GM23338 (cell line): Measurements from ENCODE around the gene GPR158. TPM values are rescaled to one million over a fixed set of nuclear protein-coding genes. Genes with fewer than 3 reads are reported as not detected.

Experiments
- ATAC-seq: fragments of 200-7000 bp; cut with Tn5 transposase; 3 replicates; pipeline ENCODE4 v1.9.1; 2020
- DNase-seq: peaks from one replicate; pipeline ENCODE4 v3.0.0-alpha.2; 2015; ENCODE audit warnings: low spot score
- H2AFZ ChIP-seq: fragments of 200-600 bp; sonication (generic); 2 replicates; pipeline ENCODE4 v1.8.0; 2016; ENCODE audit warnings: antibody characterized with exemption, mild to moderate bottlenecking, moderate library complexity
- H3F3A ChIP-seq: fragments of 200-600 bp; sonication (generic); replicated peaks from 2 replicates; pipeline ENCODE4 v1.8.0; 2017; ENCODE audit warnings: antibody characterized with exemption, mixed run types, low read depth
- H3K27ac ChIP-seq: fragments of 200-600 bp; sonication (generic); 2 replicates; pipeline ENCODE4 v1.6.1; 2016; ENCODE audit warnings: low read depth
- H3K27me3 ChIP-seq: fragments of 200-600 bp; sonication (generic); 2 replicates; pipeline ENCODE4 v1.8.0; 2016; ENCODE audit warnings: mild to moderate bottlenecking, mixed run types, moderate library complexity; ENCODE audit not compliant: insufficient read depth
- H3K36me3 ChIP-seq: fragments of 200-600 bp; sonication (generic); 2 replicates; pipeline ENCODE4 v1.8.0; 2016; ENCODE audit warnings: mild to moderate bottlenecking; ENCODE audit not compliant: insufficient read depth
- H3K4me1 ChIP-seq: fragments of 200-600 bp; sonication (generic); 2 replicates; pipeline ENCODE4 v1.8.0; 2016; ENCODE audit warnings: mild to moderate bottlenecking, moderate library complexity; ENCODE audit not compliant: insufficient read depth
- H3K4me2 ChIP-seq: fragments of 200-600 bp; sonication (generic); 2 replicates; pipeline ENCODE4 v1.7.1; 2017; ENCODE audit warnings: mixed run types
- H3K4me3 ChIP-seq: fragments of 200-600 bp; sonication (generic); 2 replicates; pipeline ENCODE4 v1.6.1; 2016; ENCODE audit warnings: mixed run types
- H3K79me2 ChIP-seq: fragments of 200-600 bp; sonication (generic); replicated peaks from 2 replicates; pipeline ENCODE4 v1.8.0; 2017; ENCODE audit warnings: mild to moderate bottlenecking; ENCODE audit not compliant: insufficient read depth
- H3K9me2 ChIP-seq: fragments of 200-600 bp; sonication (generic); 2 replicates; pipeline ENCODE4 v1.8.0; 2017; ENCODE audit not compliant: insufficient read depth
- H4K20me1 ChIP-seq: fragments of 200-600 bp; sonication (generic); replicated peaks from 2 replicates; pipeline ENCODE4 v1.8.0; 2017; ENCODE audit warnings: mild to moderate bottlenecking; ENCODE audit not compliant: insufficient read depth
- H3K27ac Mint-ChIP-seq: 2 replicates; pipeline ENCODE4 v1.8.0; 2020; ENCODE audit warnings: inconsistent platforms, mild to moderate bottlenecking, moderate library complexity, mixed read lengths
- H3K27me3 Mint-ChIP-seq: 3 replicates; pipeline ENCODE4 v1.8.0; 2022; ENCODE audit warnings: low read depth, mild to moderate bottlenecking, moderate library complexity, mixed read lengths, inconsistent platforms; ENCODE audit not compliant: insufficient read depth, poor library complexity
- H3K36me3 Mint-ChIP-seq: 3 replicates; pipeline ENCODE4 v1.8.0; 2021; ENCODE audit warnings: low read depth, mild to moderate bottlenecking, inconsistent platforms, moderate library complexity, mixed read lengths
- H3K4me1 Mint-ChIP-seq: 3 replicates; pipeline ENCODE4 v1.8.0; 2020; ENCODE audit warnings: mild to moderate bottlenecking, inconsistent platforms, mixed read lengths
- H3K4me3 Mint-ChIP-seq: 3 replicates; pipeline ENCODE4 v1.8.0; 2021; ENCODE audit warnings: moderate library complexity, mild to moderate bottlenecking, inconsistent platforms, mixed read lengths
- H3K9me3 Mint-ChIP-seq: 3 replicates; pipeline ENCODE4 v1.8.0; 2020; ENCODE audit warnings: moderate library complexity, mild to moderate bottlenecking, inconsistent platforms, mixed read lengths
- CREB1 ChIP-seq: fragments of 250-450 bp; sonication (Bioruptor Pico); IDR thresholded peaks from 2 replicates; pipeline ENCODE4 v1.5.0; 2020; ENCODE audit warnings: low read depth, mild to moderate bottlenecking, moderate library complexity
- CTCF ChIP-seq, 2 experiments: fragments of 200-600 bp in 1 of 2; sonication (generic) in 1 of 2; conservative IDR thresholded peaks; 2 replicates each; pipeline versions ENCODE4 v1.5.1 to v1.6.1; 2016 to 2017; ENCODE audit warnings: antibody characterized with exemption in 2 of 2, low read depth in 2 of 2, mild to moderate bottlenecking in 2 of 2, moderate library complexity in 1 of 2
- EZH2 ChIP-seq: fragments of 200-600 bp; sonication (generic); IDR thresholded peaks from one replicate; pipeline ENCODE4 v1.8.0; 2017; ENCODE audit warnings: antibody characterized with exemption, mild to moderate bottlenecking, low read depth; ENCODE audit not compliant: unreplicated experiment
- EZH2phosphoT487 ChIP-seq: fragments of 200-600 bp; sonication (generic); IDR thresholded peaks from one replicate; pipeline ENCODE4 v1.8.1; 2018; ENCODE audit warnings: antibody characterized with exemption; ENCODE audit not compliant: unreplicated experiment
- JUNB ChIP-seq: IDR thresholded peaks from one replicate; pipeline ENCODE4 v1.6.1; 2016; ENCODE audit warnings: antibody characterized with exemption; ENCODE audit not compliant: unreplicated experiment
- NANOG ChIP-seq: IDR thresholded peaks from 2 replicates; pipeline ENCODE4 v1.6.1; 2016; ENCODE audit warnings: antibody characterized with exemption, borderline replicate concordance
- POLR2AphosphoS5 ChIP-seq: IDR thresholded peaks from 2 replicates; pipeline ENCODE4 v1.6.1; 2016; ENCODE audit warnings: antibody characterized with exemption, low read depth
- STAT1 ChIP-seq: IDR thresholded peaks from one replicate; pipeline ENCODE4 v1.6.1; 2016; ENCODE audit warnings: antibody characterized with exemption; ENCODE audit not compliant: unreplicated experiment
- ZNF114 ChIP-seq: fragments of 250-450 bp; sonication (Bioruptor Pico); IDR thresholded peaks from 2 replicates; pipeline ENCODE4 v1.5.0; 2020; ENCODE audit warnings: mild to moderate bottlenecking, moderate library complexity
- ZNF331 ChIP-seq: fragments of 250-450 bp; sonication (Bioruptor Pico); IDR thresholded peaks from 2 replicates; pipeline ENCODE4 v1.5.0; 2020; ENCODE audit warnings: low read depth, mild to moderate bottlenecking, moderate library complexity
- polyA plus RNA-seq: library from polyadenylated mRNA; unstranded; fragments of >200 nt; fragmentation: Nextera tagmentation; extraction: Ambion mirVana; gene quantifications from 2 replicates; pipeline ENCODE4 v1.2.1, GENCODE V29; 2016
- total RNA-seq: library from RNA; depleted of rRNA; stranded (reverse); fragments of >200 nt; shearing (Covaris generic); gene quantifications from 2 replicates; pipeline ENCODE4 v1.2.3, GENCODE V29; 2014
- TF ChIP-seq, protein P1 (sequence below): IDR thresholded peaks from one replicate; pipeline ENCODE4 v1.6.1; 2018; ENCODE audit warnings: antibody characterized with exemption; ENCODE audit not compliant: unreplicated experiment
- TF ChIP-seq, protein P2 (sequence below): fragments of 250-450 bp; sonication (Bioruptor Pico); IDR thresholded peaks from 2 replicates; pipeline ENCODE4 v1.5.0; 2020; ENCODE audit warnings: mild to moderate bottlenecking, moderate library complexity
- TF ChIP-seq, protein P3 (sequence below): IDR thresholded peaks from 2 replicates; pipeline ENCODE4 v1.6.1; 2016; ENCODE audit warnings: antibody characterized with exemption

The GPR158 gene
- total and polyA plus RNA-seq, 2 experiments from 2014 or later: 0.13 to 1.5 TPM

GRCh38 chr10:25641595-25641994 is 466.8 kb downstream of the GPR158 start:
- H3K27ac ChIP-seq: no peak overlapping the region
- H3K36me3 ChIP-seq: no peaks in the 10 kb centered on the region
- H3K4me1 ChIP-seq: no peaks in the 10 kb centered on the region
- H3K4me3 ChIP-seq: no peak overlapping the region
- Mint-ChIP-seq H3K27me3 (no peaks in the 10 kb centered on the region), H3K9me3 (no peaks in the 10 kb centered on the region), H3K36me3 (no peaks in the 10 kb centered on the region), H3K4me1 (no peaks in the 10 kb centered on the region), H3K27ac (no peak overlapping the region), H3K4me3 (no peak overlapping the region)
- H4K20me1 ChIP-seq: no peaks in the 10 kb centered on the region
- no peaks in the 10 kb centered on the region for H3K79me2 ChIP-seq
- H3K27me3 ChIP-seq: no peaks in the 10 kb centered on the region
- no peak overlapping the region for H3K4me2 ChIP-seq
- no peaks in the 10 kb centered on the region for H3F3A ChIP-seq
- no peaks in the 10 kb centered on the region for H3K9me2 ChIP-seq
- TF ChIP-seq NANOG (no peak), EZH2phosphoT487 (no peak), JUNB (no peak), ZNF331 (CRISPR knock-in tag) (no peak), POLR2AphosphoS5 (no peak), ZNF114 (no peak), CREB1 (CRISPR knock-in tag) (no peak), STAT1 (no peak), CTCF (conservative IDR thresholded peaks at IDR 0.05; ENCODE audit: low read depth in 2 of 2) (no peak), EZH2 (no peak)
- TF ChIP-seq, protein P1, sequence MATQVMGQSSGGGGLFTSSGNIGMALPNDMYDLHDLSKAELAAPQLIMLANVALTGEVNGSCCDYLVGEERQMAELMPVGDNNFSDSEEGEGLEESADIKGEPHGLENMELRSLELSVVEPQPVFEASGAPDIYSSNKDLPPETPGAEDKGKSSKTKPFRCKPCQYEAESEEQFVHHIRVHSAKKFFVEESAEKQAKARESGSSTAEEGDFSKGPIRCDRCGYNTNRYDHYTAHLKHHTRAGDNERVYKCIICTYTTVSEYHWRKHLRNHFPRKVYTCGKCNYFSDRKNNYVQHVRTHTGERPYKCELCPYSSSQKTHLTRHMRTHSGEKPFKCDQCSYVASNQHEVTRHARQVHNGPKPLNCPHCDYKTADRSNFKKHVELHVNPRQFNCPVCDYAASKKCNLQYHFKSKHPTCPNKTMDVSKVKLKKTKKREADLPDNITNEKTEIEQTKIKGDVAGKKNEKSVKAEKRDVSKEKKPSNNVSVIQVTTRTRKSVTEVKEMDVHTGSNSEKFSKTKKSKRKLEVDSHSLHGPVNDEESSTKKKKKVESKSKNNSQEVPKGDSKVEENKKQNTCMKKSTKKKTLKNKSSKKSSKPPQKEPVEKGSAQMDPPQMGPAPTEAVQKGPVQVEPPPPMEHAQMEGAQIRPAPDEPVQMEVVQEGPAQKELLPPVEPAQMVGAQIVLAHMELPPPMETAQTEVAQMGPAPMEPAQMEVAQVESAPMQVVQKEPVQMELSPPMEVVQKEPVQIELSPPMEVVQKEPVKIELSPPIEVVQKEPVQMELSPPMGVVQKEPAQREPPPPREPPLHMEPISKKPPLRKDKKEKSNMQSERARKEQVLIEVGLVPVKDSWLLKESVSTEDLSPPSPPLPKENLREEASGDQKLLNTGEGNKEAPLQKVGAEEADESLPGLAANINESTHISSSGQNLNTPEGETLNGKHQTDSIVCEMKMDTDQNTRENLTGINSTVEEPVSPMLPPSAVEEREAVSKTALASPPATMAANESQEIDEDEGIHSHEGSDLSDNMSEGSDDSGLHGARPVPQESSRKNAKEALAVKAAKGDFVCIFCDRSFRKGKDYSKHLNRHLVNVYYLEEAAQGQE: no peak
- TF ChIP-seq, protein P2, sequence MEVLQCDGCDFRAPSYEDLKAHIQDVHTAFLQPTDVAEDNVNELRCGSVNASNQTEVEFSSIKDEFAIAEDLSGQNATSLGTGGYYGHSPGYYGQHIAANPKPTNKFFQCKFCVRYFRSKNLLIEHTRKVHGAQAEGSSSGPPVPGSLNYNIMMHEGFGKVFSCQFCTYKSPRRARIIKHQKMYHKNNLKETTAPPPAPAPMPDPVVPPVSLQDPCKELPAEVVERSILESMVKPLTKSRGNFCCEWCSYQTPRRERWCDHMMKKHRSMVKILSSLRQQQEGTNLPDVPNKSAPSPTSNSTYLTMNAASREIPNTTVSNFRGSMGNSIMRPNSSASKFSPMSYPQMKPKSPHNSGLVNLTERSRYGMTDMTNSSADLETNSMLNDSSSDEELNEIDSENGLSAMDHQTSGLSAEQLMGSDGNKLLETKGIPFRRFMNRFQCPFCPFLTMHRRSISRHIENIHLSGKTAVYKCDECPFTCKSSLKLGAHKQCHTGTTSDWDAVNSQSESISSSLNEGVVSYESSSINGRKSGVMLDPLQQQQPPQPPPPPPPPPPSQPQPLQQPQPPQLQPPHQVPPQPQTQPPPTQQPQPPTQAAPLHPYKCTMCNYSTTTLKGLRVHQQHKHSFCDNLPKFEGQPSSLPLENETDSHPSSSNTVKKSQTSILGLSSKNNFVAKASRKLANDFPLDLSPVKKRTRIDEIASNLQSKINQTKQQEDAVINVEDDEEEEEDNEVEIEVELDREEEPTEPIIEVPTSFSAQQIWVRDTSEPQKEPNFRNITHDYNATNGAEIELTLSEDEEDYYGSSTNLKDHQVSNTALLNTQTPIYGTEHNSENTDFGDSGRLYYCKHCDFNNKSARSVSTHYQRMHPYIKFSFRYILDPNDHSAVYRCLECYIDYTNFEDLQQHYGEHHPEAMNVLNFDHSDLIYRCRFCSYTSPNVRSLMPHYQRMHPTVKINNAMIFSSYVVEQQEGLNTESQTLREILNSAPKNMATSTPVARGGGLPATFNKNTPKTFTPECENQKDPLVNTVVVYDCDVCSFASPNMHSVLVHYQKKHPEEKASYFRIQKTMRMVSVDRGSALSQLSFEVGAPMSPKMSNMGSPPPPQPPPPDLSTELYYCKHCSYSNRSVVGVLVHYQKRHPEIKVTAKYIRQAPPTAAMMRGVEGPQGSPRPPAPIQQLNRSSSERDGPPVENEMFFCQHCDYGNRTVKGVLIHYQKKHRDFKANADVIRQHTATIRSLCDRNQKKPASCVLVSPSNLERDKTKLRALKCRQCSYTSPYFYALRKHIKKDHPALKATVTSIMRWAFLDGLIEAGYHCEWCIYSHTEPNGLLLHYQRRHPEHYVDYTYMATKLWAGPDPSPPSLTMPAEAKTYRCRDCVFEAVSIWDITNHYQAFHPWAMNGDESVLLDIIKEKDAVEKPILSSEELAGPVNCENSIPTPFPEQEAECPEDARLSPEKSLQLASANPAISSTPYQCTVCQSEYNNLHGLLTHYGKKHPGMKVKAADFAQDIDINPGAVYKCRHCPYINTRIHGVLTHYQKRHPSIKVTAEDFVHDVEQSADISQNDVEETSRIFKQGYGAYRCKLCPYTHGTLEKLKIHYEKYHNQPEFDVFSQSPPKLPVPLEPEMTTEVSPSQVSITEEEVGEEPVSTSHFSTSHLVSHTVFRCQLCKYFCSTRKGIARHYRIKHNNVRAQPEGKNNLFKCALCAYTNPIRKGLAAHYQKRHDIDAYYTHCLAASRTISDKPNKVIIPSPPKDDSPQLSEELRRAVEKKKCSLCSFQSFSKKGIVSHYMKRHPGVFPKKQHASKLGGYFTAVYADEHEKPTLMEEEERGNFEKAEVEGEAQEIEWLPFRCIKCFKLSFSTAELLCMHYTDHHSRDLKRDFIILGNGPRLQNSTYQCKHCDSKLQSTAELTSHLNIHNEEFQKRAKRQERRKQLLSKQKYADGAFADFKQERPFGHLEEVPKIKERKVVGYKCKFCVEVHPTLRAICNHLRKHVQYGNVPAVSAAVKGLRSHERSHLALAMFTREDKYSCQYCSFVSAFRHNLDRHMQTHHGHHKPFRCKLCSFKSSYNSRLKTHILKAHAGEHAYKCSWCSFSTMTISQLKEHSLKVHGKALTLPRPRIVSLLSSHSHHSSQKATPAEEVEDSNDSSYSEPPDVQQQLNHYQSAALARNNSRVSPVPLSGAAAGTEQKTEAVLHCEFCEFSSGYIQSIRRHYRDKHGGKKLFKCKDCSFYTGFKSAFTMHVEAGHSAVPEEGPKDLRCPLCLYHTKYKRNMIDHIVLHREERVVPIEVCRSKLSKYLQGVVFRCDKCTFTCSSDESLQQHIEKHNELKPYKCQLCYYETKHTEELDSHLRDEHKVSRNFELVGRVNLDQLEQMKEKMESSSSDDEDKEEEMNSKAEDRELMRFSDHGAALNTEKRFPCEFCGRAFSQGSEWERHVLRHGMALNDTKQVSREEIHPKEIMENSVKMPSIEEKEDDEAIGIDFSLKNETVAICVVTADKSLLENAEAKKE (CRISPR knock-in tag): no peak
- TF ChIP-seq, protein P3, sequence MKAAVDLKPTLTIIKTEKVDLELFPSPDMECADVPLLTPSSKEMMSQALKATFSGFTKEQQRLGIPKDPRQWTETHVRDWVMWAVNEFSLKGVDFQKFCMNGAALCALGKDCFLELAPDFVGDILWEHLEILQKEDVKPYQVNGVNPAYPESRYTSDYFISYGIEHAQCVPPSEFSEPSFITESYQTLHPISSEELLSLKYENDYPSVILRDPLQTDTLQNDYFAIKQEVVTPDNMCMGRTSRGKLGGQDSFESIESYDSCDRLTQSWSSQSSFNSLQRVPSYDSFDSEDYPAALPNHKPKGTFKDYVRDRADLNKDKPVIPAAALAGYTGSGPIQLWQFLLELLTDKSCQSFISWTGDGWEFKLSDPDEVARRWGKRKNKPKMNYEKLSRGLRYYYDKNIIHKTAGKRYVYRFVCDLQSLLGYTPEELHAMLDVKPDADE: no peak
- DNase-seq (no peak), ATAC-seq (no peak)
- no peak overlapping the region for H2AFZ ChIP-seq
